GM15510 (cell line): ENCODE results near the gene INO80E.

ENCODE experiments used
- POLR2A ChIP-seq: IDR thresholded peaks from 3 replicates; pipeline ENCODE4 v1.6.1; 2011; ENCODE audit warnings: borderline replicate concordance; ENCODE audit not compliant: insufficient read length; ENCODE audit errors: extremely low read depth

The INO80E gene

DNA sequence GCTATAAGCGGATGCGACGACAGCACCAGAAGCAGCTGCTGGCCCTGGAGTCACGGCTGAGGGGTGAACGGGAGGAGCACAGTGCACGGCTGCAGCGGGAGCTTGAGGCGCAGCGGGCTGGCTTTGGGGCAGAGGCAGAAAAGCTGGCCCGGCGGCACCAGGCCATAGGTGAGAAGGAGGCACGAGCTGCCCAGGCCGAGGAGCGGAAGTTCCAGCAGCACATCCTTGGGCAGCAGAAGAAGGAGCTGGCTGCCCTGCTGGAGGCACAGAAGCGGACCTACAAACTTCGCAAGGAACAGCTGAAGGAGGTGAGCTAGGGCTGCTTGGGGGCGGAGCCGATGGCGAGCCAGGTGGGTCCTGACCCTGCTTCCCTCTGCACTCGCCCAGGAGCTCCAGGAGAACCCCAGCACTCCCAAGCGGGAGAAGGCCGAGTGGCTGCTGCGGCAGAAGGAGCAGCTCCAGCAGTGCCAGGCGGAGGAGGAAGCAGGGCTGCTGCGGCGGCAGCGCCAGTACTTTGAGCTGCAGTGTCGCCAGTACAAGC, 10.7 kb upstream of the INO80E start:
- TF ChIP-seq POLR2A: no peak

DNA sequence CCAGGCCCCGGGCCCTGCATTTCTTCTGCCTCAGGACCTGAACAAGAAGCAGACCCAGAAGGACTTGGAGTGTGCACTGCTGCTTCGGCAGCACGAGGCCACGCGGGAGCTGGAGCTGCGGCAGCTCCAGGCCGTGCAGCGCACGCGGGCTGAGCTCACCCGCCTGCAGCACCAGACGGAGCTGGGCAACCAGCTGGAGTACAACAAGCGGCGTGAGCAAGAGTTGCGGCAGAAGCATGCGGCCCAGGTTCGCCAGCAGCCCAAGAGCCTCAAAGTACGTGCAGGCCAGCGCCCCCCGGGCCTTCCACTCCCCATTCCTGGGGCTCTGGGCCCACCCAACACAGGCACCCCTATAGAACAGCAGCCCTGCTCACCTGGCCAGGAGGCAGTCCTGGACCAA, 9.8 kb upstream of the INO80E start:
- TF ChIP-seq POLR2A: no peak

DNA sequence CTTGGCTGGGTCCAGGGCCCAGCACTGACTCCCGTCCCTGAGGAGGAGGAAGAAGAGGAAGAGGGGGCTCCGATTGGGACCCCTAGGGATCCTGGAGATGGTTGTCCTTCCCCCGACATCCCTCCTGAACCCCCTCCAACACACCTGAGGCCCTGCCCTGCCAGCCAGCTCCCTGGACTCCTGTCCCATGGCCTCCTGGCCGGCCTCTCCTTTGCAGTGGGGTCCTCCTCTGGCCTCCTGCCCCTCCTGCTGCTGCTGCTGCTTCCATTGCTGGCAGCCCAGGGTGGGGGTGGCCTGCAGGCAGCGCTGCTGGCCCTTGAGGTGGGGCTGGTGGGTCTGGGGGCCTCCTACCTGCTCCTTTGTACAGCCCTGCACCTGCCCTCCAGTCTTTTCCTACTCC, 9.1 kb upstream of the INO80E start:
- TF ChIP-seq POLR2A: no peak

DNA sequence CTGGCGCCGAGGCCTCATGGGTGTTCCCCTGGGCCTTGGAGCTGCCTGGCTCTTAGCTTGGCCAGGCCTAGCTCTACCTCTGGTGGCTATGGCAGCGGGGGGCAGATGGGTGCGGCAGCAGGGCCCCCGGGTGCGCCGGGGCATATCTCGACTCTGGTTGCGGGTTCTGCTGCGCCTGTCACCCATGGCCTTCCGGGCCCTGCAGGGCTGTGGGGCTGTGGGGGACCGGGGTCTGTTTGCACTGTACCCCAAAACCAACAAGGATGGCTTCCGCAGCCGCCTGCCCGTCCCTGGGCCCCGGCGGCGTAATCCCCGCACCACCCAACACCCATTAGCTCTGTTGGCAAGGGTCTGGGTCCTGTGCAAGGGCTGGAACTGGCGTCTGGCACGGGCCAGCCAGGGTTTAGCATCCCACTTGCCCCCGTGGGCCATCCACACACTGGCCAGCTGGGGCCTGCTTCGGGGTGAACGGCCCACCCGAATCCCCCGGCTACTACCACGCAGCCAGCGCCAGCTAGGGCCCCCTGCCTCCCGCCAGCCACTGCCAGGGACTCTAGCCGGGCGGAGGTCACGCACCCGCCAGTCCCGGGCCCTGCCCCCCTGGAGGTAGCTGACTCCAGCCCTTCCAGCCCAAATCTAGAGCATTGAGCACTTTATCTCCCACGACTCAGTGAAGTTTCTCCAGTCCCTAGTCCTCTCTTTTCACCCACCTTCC, 8.5 kb upstream of the INO80E start:
- TF ChIP-seq POLR2A: no peak

DNA sequence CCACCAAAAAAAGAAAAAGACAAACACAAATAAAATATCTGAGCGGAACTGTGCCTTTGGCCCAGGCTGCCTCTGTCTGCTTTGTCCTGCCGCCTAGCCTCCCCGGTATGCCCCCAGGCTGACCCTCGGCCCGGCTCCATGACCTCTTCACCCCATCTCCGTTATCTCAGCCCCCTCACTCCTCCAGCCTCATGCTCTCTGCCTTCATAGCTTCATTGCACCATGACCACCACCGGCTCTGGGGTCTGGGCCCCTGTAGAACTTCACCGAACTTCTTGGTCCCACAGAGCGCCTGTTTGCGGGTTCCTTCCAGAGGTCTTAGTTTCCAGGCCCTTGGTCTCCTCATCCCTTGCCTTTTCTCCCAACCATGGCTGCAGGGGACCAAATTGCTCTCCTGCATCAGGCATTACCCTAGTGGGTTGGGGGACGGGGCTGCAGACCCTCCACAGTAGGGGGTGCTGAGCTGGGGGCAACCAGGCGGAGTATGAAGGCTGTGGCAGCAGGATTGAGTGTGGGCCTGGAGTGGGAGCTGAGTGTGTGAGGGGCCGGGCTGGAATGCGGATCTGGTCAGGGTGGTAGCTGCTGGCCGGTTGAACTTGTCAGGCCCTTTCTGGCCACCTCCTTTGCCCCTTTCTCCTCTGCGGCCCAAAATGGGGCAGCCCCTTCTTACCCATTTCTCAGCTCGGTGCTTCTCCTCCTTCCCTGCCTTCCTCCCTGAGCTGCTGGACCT, 7.5 kb upstream of the INO80E start:
- TF ChIP-seq POLR2A: no peak

DNA sequence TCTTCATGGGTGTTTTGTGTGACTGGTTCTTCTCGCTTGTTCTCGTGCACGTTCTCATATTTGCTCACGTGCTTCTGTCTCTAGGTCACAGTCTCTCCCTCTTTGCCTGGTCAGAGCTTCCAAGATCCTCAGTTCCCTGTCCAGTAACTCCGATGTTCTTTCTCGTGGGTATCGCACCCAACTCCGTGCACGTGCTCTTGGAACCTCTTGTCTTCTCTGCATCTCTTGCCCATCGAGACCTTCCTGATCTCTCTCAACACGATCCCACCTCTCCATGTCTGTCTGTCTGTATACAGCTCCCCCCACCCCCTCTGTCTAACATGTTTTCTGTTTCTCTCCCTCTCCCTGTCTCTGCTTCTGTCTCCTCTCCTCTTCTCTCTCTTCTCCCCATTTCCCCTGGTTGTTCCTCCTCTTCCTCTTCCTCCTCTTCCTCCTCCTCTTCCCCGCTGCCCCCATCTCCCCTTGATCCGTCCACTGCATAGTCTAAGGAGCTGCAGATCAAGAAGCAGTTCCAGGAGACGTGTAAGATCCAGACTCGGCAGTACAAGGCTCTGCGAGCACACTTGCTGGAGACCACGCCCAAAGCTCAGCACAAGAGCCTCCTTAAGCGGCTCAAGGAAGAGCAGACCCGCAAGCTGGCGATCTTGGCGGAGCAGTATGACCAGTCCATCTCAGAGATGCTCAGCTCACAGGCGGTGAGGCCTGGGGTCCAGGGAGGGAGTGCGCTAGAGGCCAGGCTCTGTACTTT, 6.8 kb upstream of the INO80E start:
- no peak for TF ChIP-seq POLR2A

DNA sequence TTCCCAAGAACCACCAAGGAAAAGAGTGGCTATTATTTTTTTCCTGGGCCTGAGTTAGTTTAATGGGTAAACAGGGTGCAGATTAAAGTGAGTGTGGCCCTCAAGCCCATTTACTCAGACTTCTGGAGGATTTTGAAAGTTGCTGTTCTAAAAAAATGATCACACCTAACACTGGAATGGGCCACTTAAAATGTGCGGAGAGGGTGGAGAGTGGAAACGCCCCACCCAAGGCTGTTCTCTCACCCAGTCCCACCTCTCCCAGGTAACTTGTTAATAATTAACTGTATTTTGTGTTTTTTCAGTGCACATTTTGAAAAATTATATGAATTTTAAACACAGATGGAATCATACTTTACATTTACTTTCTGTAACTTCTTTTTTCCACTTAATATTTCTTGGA, 6.0 kb upstream of the INO80E start:
- TF ChIP-seq POLR2A: no peak

DNA sequence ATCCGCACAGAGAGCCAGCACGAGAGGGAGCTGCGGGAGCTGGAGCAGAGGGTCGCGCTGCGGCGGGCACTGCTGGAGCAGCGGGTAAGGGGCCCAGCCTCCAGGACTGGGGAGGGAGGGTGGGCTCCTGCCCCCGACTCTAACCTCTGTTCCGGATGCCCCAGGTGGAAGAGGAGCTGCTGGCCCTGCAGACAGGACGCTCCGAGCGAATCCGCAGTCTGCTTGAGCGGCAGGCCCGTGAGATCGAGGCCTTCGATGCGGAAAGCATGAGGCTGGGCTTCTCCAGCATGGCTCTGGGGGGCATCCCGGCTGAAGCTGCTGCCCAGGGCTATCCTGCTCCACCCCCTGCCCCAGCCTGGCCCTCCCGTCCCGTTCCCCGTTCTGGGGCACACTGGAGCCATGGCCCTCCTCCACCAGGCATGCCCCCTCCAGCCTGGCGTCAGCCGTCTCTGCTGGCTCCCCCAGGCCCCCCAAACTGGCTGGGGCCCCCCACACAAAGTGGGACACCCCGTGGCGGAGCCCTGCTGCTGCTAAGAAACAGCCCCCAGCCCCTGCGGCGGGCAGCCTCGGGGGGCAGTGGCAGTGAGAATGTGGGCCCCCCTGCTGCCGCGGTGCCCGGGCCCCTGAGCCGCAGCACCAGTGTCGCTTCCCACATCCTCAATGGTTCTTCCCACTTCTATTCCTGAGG, 5.0 kb upstream of the INO80E start:
- no peak for TF ChIP-seq POLR2A

DNA sequence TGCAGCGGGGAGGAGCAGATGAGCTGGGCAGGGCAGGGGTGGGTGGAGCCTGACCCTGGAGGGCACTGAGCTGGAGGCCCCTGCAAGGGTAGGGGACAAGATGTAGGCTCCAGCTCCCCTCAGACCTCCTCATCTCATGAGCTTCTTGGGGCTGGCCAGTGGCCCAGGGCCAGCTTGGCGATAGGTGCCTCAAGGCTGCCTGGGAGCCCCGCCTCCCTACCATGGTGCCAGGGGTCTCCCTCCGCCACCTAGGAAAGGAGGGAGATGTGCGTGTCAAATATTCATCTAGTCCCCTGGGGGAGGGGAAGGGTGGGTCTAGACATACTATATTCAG, 4.5 kb upstream of the INO80E start:
- TF ChIP-seq POLR2A: no peak

DNA sequence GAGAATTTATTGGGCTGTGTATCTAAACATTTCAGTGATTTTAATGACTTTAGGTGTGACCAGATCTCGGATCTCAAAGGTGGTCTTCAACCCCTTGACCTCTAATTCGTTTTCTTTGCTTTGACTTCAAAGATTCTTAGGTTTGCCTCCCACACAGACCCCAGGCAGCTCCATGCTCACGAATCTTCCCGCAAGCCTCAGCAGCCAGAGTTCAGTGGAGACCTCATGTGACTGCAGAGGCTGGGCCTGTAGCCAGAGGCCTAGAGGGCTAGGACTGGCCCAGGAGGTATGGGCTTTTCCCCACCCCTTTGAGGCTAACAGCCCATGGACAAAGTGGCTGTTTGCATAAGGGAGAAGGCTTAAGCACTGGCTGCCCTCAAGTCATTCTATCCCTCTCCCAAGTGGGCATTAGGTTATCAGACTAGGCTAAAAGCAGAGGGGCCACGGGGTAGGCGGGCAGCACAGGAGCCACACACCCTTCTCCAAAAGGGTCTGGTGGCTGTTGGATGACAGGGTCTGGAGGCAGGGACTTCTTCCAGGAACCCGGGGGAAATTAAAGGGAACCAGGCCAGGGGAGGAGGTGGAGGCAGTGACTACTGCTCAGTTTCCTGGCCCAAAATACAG, 3.6 kb upstream of the INO80E start:
- TF ChIP-seq POLR2A: no peak

DNA sequence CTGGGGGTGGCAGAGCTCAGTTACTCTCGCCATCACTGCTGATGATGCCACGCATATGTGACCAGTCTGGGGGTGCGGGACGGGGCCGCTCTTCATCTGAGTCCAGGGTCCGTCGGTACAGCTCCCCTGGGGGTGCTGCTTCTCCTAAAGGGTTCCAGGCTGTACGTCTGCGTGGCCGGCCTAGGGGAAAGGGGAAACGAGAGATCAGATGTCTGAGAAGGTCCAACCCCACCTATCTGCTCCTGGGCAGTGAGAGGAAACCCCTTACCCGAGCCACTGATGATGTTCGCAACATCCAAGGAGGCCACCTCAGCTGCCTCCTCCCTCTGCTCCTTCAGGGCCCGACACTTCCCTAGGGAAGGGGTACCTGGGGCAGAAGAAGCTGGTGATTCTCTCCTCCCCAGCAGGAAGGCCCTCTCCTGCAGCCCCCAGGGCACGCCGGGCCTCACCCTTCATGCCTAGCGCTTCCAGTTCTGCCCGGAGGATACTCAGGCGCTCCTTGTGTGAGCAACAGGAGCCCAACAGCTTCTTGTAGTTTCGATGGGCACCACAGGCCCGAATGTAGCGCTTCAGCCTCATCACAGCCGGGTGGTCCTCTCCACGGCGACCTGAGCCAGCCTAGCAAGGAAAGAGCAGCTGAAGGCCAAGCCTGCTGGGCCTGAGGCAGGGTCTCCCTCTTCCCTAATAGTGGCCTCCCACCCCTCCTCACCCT, 2.7 kb upstream of the INO80E start:
- no peak for TF ChIP-seq POLR2A

DNA sequence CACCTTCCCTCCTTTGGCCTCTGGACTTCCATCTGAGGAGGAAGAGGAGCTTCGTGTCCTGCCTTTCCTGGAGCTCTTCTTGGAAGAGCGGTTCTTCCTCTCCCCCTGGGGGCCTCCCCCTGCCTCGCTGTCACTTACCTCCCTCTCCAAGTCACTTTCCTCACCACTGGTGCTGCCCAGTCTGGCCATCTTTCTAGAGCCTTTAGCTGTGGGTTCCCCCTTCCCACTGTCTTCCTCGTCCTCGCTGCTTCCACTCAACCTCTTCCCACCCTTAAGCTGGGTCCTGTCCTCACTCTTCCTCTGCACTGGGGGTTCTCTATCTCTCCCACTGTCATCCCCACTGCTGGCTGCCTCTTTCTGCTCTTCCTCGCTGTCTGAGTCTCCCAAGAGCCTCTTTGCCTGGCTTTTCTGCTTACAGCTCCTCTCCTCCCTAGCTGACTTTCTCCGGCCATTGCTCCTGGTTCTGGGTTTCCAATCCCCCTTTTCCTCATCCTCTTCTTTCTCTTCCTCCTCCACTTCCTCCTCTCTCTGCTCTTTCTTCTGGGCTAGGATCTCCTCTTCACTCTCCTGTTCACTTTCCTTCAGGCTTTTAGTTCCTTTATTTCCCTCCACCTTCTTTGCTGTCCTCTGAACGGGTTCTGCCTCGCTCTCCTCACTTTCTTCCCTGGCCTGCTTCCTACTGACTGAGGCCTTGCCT, 2.0 kb upstream of the INO80E start:
- TF ChIP-seq POLR2A: no peak

DNA sequence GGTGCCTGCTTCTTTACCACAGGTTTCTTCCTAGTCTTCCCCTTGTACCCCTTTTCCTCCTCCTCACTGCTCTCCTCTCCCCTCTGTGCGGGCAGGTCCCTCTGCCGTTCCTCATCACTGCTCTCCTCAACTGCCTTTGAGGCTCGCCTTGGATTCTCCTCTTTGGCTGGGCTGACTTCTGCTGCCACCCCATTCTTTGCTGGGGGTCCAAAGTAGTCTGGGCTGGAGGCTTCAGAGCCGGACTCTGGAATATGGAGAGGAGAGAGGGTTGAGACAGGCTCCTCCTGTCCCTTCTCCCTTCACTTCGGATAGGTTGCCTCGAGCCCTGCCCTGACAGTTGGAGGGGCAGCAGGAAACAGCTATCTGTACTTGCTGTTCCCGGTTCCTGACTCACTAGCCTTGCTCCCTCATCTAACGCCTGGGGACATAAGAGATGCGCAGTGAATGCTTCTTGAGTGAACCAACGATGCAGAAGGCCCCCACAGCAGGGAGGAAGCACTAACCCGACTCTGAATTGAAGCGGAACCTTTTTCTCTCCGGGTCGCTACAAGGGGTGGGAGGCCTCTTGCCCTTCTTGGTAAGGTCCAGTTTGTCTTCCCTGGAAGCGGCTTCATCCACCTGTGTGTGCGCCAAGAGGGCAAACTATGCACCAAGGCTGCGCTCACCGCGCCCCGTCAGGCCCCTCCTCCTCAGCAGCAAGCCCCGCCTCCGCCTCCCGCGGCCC, 1.3 kb upstream of the INO80E start:
- TF ChIP-seq POLR2A: no peak
